GM19438 (cell line): Measurements from ENCODE around the gene CFD.
"Not testable (repeated sequence)": the region's sequence is repeated elsewhere in the genome, so short reads cannot be mapped to it uniquely, and the experiment has no call there.

Source experiments
- ATAC-seq: cut with Tn5 transposase; IDR thresholded peaks from one replicate; pipeline ENCODE4 v1.9.1; 2021; ENCODE audit warnings: low read depth; ENCODE audit not compliant: unreplicated experiment

The CFD gene

GRCh38 chr19:858868-859843 lies at the start of gene CFD:
TSS of gene CFD (plus strand) at chr19:859664. CDS start at chr19:859690, 26 bp downstream.
- no peak for ATAC-seq

- ATAC-seq, result no peak
These were observed 49.2 kb upstream of the CFD start for GRCh38 chr19:810077-810855.

- no peak for ATAC-seq
These were observed 48.5 kb upstream of the CFD start for GRCh38 chr19:810883-811489.

- no peak for ATAC-seq
These were observed 47.9 kb upstream of the CFD start for GRCh38 chr19:811506-812048.

- no peak for ATAC-seq
These were observed 47.3 kb upstream of the CFD start for GRCh38 chr19:812049-812746.

- no peak for ATAC-seq
These were observed 46.7 kb upstream of the CFD start for GRCh38 chr19:812747-813218.

- ATAC-seq, result no peak
These were observed 46.0 kb upstream of the CFD start for GRCh38 chr19:813219-814151.

GRCh38 chr19:814152-815078 lies 45.0 kb upstream of the CFD start:
- ATAC-seq, result no peak

GRCh38 chr19:815079-815774 lies 44.2 kb upstream of the CFD start:
- no peak for ATAC-seq

- ATAC-seq, result no peak
These were observed 43.5 kb upstream of the CFD start for GRCh38 chr19:815775-816499.

- ATAC-seq, result no peak
These were observed 43.0 kb upstream of the CFD start for GRCh38 chr19:816500-816857.

GRCh38 chr19:820212-820611 lies 39.3 kb upstream of the CFD start:
- ATAC-seq, result not testable (repeated sequence)

- no peak for ATAC-seq
These were observed 38.1 kb upstream of the CFD start for GRCh38 chr19:821231-821824.

- no peak for ATAC-seq
These were observed 37.5 kb upstream of the CFD start, which contains the start of gene PLPPR3 for GRCh38 chr19:821825-822503. TSS of gene PLPPR3 (minus strand) at chr19:821955. CDS start at chr19:821559, 396 bp downstream.

GRCh38 chr19:823565-824121 lies 35.8 kb upstream of the CFD start:
- no peak for ATAC-seq
